GM19438 (cell line): Measurements from ENCODE around the gene NPDC1.

Experiments
- ATAC-seq: cut with Tn5 transposase; IDR thresholded peaks from one replicate; pipeline ENCODE4 v1.9.1; 2021; ENCODE audit warnings: low read depth; ENCODE audit not compliant: unreplicated experiment

NPDC1 gene

DNA sequence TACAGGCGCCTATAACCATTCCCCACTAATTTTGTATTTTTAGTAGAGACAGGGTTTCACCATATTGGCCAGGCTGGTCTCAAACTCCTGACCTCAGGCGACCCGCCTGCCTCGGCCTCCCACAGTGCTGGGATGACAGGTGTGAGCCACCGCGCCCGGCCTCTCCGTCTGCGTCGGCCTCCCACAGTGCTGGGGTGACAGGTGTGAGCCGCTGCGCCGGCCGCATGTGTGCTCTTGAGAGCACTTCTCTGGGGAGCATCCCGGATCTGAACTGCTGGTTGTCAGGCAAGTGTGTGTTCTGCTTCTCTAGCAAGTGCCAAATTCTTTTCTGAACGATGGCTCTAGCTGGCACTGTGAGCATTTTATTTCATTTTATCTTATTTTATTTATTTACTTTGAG, 11.6 kb upstream of the NPDC1 start:
- ATAC-seq = no peak

DNA sequence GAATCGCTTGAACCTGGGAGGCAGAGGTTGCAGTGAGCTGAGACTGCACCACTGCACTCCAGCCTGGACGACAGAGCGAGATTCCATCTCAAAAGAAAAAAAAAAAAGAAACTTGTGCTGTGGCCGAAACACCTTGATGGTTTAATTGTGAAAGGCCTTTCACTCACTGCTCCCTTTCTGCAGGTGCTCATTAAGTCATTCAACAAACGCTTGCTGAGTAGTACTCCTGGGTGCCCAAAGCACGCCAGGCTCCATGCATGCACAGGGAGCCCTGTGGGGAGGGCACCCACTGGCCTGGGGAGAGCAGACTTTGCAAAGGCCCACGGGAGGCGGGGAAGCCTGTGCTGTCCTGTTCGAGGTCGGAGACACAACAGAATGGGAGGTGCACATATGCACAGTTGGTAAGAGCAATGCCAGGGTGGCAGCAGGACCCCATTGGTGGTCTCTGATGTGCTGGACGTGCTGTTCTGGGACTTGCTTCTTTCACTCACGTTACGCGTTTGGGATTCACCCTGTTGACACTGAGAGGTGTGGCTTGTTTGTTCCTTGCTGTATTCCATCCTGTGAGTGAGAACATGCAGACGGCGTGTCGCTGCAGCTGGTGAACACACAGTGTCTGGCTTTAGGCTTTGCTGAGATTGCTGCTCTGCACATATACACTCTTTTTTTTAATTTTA, 10.9 kb upstream of the NPDC1 start:
- ATAC-seq = no peak

DNA sequence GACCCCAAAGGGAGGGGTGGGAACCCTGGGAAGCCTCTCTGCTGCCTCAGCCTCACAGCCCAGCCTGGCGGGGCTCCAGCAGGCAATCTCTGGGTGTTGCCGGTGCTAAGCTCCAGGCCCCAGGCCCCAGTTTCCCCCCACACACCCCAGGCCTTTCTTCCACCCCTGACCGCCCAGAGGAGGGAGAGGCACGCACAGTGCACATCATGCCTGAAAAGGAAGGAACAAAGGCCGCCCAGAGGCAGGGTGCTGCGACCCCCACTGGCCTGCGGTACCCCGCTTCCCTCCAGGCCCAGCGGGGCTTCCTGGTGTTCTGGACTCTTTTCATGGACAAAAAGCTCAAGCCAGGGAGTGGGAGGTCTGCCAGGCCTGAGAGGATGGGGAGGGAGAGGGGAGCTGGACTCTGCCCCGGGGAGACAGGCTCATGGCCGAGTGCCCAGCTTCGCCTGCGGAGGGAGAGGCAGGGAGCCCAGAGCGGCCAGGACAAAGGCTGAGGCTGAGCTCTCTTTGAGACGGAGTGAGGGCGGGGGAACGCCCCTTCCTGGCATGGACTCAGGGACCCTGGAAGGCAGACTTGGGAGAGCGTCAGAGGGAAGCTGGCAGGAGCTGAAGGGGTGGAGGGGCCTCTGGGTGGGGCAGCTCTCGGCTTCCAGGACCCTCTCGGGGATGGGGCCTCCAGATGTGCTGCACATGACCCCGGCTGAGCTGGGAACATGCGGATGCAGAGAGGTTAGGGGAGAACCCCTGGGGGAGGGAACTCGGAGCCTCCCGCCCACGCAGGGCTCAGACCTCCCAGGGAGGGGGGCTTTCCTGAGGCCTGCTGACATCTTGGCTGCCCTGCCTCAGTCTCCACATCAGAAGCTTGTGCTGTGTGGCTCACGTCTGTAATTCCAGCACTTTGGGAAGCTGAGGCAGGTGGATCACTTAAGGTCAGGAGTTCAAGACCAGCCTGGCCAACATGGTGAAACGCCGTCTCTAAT, 9.7 kb upstream of the NPDC1 start:
- ATAC-seq = no peak

DNA sequence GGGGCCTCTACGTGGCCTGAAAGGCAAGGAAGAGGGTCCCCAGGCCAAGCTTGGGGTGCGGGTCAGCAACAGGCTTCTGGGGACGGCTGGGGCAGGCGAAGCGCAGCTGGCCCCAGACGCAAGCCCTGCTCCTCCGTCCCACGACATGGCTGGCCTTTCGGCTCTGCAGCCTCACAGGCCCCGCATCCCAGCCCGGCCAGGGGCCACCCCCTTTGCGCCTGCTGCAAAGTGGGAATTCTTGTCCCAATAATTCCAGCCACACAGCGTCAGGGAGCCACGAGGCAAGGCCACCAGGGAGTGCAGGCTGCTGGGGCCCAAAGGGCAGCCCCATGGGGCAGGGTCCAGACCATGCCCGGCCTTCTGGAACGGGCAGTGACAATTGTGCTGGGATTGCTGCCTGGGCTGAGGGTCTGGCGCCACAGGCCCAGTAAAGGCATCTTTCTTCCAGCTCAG, 9.0 kb upstream of the NPDC1 start:
- no peak for ATAC-seq

DNA sequence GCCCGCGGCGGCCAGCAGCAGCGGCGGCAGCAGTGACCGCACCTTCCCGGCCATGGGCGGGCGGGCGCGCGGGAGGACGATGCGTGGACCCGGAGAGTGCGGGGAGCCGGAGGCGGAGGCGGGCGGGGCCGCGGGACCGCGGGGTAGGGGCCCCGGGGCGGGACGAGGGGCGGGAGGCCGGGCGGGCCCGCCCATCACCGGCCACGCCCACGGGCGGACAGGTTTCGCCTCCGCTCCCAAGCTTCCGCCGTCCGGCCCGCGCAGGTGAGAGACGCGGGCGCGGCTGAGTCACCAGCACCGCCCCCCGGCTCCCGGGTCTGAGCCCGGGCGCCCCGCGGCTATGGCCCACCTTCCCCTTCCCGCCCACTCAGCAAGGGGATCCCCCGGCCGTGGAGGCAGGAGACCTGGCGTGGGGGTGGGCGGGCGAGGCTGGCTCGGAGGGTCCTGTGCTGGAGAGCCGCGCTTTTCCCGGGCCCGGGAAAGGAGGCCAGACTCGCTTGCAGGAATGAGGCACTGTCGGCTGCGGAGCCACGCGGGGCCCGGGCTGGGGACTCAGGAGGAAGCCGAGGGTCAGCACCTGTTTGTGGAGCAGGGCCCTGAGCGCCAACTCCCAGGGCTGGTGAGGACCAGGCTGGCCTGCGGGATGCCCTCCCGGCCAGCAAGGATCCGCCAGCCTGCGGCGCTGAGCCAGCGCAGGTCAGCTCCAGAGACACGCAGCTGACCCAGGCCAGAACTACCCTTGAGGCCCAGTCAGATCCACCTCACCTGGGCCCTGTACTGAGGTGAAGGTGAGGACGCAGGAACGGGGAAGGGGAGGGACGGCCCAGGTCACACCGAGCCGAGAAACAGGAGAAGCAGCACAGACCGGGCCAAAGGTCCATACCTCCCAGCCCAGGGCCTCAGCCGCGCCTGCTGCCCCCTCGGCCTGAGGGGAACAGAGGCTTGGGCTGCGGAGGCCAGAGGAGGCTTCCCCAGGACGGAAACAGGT, 8.3 kb upstream of the NPDC1 start, which contains the start of gene ENTPD2:
ENTPD2 (minus strand) TSS at position 118 of the 988 bp plus-strand sequence; CDS start at position 54, 64 bp downstream.
- ATAC-seq = no peak

DNA sequence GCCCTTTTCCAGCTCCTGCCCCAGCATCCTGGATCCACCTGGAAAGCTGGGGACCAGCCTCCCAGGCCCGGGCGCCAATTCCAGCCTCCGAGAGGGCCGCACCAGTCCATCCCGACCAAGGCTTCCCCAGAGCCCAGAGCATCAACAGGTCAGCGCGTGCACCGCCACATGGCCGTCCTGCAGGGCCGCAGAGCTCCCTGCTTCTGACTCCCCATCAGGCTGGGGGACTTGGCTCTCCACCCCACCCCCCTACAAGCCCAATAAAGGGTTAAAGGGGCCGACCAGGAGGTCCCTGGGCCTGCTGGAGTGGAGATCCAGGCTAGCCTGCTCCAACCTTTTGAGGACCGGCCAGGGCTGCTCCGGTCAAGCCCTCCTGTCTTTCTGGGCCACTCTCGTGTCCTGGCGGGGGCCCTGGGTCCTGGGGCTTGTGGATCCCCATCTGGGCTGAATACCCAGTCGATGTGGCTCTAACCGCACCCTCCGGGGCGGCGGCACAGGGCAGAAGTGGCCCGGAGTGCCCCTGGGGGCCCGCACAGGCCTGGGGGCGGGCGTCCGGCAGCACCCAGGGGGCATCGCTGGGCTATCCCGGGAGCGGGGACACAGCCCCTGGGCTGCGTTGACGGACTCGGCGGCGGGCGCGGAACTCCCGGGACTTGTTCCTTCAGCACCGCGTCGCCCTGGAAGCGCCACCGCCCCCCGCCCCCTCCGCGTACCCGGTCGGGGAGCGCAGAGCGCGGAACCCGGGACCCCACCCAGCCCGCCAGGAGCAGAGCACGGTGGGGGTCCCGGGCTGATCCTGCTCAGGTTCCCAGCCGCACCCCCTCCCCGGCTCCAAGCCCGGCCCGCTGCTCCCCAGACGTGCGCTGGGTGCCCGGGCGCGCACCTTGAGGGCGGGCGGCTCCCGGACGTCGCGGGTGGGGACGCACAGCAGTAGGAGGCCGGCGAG, 7.3 kb upstream of the NPDC1 start:
- ATAC-seq = no peak

DNA sequence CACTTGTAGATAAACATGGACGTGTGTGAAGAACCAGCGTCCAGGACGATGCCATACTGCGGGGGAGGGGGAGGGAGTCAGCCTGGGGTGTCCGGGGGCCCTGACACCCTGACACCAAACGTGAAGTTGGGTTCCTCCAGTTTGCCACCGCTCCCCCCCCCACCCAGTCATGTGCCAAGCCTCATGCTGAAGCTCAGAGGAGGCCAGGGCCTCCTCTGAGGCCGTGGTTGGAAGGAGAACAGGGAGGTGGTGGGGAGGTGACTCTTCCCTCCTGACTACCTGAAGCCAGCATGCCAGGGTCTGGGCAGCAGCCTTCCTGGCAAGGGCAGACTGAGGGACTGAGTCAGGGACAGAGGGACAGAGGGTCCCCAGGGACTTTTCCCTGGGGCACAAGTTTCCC, 6.3 kb upstream of the NPDC1 start:
- no peak for ATAC-seq

DNA sequence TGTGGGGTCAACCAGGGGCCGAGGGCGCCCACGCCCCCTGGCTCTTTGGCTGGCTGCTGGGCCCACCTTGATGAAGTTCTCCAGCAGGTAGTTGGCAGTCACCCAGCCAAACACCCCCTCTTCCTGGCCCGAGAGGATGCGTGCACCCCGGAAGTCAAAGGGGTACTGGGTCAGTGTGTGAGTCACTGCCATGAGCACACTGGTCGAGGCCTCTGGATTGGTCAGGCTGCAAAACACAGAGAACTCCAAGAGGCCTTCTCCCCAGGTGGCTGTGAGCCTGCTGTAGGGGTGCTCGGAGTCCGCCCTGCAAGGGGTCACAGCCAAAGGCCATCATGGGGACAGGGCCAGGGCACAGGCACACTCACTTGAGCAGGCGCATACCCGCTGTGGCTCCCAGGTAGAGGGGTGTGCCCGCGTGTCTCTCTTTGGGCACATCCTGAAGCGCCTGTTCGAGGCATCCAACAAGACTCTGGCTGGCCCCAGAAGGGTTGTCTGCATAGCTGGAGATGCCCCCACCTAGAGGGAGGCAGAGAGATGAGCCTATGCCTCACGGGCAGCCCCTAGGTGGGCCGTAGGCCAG, 5.3 kb upstream of the NPDC1 start:
- ATAC-seq = no peak

DNA sequence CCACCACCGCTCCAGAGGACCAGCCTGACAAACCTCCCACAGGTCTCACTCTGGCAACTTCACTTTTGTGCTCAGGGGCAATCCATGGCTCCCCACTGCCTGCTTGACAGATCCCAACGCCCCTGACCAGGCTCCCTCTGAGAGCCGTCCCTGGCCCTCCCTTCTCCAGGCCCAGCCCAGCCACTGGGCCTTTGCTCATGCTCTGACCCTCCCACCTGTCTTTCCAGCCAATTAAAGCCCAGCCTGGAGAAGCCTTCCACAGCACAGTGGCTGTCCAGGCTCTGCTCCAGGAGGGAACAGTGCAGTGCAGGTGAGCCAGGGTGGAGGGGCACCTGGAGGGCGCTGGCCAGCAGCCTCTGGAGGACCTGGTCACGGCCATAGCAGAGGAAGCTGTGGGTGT, 4.6 kb upstream of the NPDC1 start:
- no peak for ATAC-seq

DNA sequence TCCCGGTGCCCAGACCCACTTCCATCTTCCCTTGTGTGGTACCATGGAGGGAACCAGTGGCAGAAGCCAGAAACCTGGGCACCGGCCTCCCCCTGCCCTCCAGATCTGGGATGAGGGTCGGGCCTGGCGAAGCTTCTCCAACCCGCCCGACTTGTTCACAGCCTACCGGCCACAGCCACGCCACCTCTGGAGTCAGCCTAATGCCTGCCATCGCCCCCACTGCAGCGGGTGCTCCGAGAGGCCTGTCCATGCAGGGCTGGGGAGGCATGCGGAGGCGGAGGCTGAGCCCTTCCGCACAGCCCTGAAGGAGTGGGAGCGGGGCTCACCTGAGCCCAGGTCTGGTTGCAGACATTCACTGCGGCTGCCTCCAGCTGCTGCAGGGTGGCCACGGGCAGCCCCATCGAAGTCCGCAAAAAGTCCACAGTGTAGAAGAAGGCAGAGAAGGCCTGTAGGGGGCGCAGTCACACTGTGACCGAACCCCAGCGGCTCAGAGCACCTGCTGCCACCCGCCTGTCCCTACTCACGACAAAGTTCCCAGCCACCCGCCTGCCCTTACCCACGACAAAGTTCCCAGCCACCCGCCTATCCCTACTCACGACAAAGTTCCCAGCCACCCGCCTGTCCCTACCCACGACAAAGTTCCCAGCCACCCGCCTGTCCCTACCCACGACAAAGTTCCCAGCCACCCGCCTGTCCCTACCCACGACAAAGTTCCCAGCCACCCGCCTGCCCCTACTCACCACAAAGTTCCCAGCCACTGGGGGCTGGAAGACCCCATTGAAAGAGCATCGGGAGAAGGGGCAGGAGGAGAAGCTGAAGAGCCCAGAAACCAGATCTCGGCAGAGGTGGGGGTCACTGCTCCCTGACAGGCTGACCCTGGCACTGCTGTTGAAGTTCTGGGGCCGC, 3.8 kb upstream of the NPDC1 start:
- ATAC-seq = no peak

DNA sequence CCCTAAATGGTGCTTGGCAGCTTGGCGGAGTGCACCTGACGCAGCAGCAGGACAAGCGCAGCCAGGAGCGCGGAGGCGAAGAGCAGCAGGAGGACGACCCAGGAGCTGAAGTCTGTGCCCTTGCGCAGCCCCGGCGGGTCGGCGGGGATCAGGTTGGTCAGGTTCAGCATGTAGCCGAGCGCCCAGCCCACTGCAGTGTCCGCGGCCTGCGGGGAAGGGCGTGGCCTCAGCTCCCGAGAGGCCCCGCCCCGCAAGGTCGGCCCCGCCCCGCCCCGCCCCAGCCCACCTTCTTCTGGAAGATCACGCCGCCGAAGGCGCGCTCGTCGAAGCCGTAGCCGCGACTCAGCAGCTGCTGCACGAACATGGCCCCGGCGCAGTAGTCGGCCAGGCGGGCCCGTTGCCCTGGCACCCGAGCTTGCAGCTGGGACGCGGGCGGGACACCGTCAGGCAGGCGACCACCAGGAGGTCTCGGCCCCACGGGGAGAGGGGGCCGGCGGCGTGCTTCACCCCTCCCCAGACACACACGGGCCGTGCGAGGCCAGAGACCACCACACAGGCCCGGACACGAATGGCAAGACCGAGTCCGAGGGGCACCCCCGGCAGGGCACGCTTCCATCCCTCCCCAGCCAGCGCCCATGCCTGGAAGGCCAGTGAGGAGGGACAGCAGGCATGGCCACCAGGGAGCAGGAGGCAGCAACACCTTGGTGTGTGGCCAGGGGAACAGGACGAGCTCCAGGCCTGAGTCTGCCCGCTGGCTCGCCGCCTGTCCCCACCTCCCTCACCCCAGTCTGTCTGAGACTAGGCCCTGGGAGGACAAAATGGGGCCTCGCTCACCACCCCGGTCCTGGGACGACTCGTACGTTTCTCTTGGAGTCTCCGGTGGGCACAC, 2.9 kb upstream of the NPDC1 start:
- ATAC-seq = no peak

DNA sequence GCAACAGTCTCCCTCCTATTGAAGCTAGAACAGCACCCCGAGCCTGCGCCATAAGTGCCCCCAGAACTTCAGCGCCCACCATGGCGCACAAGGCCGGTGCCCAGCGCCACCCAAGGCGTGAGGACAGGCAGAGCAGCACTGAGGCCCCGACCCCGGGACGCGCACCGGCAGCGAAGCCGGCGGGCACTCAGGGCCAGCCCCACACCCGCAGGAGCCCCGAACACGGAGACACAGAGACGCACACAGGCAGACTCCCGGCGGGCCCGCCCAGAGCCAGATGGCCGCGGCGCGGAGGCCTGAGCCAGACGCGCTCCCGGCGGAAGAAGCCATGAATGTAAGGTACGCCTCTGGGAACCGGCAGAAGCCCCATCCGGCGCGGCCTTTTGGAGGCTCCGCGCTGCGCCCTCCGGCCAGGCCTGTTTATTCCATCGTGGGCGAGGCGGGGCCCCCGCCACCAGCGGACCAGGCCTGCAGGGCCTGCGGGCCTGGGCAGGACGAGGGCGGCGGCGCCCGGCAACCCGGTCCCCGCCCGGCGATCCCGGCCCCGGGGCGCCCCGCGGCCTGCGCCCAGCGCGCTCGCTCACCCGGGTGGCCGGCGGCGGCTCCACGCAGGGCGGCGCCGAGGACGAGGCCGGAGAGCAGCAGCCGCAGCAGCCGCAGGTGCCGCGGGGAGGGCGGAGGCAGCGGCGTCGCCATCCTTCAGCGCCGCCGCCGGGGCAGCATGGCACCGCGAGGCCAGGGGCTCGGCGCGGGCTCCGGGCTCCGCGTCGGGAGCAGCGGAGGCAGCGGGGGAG, 486 bp downstream of the NPDC1 start:
- ATAC-seq = no peak

DNA sequence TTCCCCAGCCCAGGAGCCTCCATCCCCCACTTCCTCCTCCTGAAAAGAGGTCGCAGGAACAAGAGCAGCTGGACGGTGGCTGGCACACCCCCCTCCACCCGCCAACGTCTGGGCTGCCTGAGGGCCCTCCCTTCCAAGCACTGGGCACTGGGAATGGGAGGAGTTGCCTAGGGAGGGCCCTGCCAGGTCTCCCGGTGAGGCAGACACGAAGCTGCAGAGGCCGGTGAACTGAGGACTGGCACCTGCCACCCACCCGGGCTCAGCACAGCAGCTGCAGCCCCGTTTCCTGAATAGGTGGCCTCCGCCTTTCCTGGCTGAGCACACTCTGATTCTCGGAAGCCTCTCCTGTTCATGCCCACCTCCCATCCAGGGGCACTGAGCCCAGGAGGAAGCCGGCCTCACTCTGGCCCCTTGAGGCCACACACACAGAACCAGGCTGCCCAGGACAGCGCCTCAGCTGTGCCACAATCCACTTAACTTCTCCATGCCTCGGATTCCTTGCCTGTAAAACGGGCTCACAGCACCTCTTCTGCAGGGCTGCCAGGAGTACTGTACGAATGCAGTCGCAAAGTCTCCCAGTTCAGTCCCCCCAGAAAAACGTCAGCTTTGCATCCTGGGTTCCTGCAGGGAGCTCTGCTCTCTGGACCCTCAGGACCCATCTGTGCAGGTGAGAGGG, 1.3 kb downstream of the NPDC1 start:
- no peak for ATAC-seq

DNA sequence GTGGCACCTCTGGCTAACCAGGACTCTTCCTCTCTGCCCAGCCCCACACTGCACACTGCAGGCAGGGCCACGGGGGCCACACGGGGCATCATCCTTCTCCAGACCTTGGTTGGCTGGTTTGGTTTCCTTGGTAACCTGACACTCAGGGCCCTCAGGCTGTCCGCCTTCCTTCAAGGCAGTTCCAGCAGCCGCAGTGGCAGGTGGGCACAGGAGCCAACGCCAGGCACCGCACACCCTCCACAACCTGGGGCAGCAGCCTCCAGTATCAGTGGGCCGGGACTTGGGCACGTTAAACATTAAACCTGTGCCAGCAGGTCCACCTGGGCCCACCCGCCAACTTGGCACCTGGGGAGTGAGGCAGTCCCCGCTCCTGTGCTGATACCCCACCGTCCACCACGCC, 1.9 kb downstream of the NPDC1 start:
- no peak for ATAC-seq
